Ramos (cell line): Measurements from ENCODE around the gene CD59.
"Not testable (repeated sequence)": the region's sequence is repeated elsewhere in the genome, so short reads cannot be mapped to it uniquely, and the experiment has no call there.

Experiments
- in situ Hi-C: fragments of 300-500 bp; cut with MboI; formaldehyde crosslinking; loops from one replicate; pipeline ENCODE4 v1.14.3; 2022; ENCODE audit warnings: low sequenced_read_pairs; ENCODE audit not compliant: unreplicated experiment

The CD59 gene

DNA sequence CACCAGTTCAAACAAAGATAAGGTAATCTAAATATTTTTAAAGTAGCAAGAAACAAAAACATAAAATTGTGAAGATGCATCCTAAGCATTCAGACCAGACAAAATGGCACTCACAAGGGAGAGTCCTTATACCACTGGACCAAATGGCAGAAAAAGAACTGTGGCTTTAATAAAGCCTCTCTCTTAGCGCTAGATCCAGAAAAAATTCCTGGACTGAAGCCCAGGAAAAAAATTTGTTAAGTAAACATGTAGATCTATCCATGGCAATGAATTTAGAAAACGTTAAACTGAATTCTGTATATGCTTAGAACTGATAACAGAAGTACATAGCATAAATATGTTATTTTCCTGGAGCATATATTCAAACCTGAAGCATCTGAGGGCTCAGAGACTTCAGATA, 11.8 kb upstream of the CD59 start:
- in situ Hi-C loops = no loop called here

DNA sequence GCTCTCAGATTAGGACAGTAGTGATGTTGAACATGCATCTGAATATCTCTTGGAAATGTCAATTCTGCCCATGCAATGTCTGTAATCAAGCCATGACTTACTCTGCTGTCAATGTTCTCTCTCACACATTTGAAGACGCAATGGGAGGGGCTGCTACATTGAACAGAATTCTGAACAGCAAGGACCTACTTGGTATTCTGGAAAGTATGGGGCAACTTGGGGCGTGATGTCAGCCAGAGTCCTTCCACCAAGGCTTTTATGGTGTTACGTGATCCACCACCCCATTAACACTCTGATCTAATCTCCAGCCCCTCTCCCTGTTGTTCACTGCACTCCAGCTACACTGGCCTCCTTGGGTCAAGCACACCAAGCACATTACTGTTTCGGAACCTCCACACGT, 7.1 kb upstream of the CD59 start:
- in situ Hi-C loops = no loop called here

DNA sequence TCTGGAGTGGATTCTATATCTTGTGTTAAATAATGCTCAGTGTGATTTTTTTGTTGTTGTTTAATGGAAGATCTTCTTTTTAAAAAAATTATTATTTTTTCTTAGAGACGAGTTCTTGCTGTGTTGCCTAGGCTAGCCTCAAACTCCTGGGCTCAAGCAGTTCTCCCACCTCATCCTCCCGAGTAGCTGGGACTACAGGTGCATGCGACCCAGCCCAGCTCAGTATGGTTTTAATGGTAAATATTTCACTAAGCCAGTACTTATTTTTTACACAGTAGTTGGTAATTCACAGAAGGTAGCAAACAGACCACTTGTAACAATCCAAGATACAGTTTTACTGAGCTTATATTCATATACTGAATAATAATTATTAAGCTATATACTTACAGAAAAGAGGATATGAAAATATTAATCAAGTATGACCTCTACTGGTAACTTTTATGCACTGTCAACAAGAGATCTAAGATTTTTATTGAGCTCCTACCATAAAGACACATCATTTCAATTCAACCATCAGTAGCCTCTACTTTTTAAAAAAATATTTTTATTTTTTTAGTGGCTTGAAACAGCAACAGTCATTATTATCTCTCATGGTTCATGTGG, 6.1 kb upstream of the CD59 start:
- in situ Hi-C loops = no loop called here

DNA sequence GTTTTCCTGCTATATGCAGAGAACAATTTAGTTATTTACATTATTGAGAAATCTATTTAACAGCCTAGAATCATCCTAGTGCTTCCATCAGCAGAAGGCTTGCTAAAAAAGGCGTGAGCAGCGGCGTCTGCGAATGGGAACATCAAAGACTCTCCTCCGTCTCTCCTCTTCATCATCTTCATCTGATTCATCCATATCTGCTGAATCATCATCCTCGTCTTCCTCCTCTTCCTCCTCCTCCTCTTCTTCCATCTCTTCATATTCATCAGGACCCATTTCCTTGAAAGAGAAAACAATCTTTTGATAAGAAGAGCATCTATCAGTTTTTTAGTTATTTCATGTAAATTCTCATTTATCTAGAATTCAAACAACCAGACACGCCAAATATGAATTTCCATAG, 5.6 kb upstream of the CD59 start:
- in situ Hi-C loops = no loop called here

DNA sequence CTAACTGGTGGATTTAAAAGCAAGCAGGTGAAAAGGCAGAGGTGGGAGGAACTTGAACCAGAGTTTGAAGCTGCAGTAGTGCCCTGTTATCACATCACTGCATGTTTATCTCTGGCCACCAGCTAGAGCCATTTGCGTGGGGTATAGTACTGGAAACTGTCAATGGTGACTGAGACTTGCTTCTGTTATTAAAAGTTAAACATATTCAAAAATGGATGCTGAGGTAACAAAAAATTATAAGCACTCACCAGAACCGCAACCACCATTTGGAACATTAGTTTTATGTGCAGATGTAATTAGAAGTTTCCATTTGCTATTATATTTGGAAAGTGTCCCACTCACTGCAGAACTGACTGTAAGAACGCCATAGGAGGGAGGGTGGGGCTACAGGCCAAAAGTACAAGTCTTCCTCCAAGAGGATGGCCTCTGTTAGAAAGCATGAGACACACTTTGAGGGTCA, 1.2 kb upstream of the CD59 start:
- in situ Hi-C loops = no loop called here

DNA sequence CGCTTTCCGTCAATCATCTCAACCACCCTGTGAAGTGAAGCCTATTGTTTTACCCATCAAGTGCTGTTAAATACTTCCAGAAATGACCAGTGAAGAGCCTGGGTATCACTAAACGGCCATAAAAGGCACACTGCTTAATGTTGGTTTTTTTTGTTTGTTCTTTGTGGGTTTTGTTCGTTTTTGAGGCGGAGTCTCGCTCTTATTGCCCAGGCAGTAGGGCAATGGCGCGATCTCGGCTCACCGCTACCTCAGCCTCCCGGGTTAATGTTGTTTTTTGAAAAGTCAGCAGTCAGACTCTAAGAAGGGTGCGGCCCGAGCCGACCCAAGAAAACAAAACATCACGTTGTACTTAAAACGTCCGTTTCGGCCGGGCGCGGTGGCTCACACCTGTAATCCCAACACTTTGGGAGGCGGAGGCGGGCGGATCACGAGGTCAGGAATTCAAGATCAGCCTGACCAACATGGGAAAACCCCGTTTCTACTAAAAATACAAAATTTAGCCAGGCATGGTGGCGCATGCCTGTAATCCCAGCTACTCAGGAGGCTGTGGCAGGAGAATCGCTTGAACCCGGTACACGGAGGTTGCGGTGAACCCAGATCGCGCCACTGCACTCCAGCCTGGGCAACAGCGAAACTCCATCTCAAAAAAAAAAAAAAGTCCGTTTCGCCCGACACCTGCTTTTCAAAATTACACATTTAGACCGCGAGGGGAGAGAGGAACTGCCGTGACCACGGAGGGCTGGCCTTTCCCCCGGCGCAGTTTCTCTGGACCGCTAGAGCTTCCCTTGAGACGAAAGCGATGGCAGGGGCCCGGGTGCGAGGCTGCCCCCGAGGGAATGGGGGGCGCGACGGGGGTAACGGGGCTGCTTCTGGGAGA, 714 bp downstream of the CD59 start:
- in situ Hi-C loops = no loop called here

DNA sequence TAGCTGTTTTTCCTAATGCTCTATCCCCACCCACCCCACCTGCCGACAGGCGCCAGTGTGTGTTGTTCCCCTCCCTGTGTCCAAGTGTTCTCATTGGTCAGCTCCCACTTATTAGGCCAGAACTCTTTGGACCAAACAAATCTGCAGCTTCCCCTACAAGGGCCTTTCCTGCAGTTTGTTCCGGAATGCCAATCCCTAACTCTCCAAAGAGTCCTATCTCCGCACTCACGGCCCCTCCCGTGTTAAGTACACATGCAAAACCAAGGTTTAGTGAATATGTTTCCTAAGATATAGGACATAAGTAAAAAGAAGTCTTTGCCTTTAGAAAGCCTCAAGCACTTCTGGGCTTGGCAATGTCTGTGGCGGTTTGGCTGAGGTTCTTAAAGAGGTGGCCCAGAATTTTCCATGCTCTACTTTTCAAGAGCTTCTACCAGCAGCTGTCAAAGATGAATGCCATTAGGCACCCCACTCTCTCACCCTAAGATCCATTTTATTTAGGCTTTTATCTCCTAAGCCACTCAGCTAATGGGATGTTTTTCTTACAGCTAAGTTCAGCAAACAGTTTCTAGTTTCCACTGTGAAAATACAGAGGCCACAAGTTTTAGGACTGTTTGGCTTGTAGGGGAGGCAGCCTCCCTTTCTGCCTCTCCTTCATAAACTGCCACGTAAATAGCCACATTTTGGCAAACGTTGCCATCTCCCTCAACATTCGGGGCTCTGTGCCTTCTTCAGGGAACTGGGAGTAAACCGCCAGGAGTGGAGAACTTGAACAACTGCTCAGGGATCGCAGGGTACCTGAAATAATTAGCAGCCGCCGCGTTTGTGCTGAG, 1.6 kb downstream of the CD59 start:
- in situ Hi-C loops = no loop called here

DNA sequence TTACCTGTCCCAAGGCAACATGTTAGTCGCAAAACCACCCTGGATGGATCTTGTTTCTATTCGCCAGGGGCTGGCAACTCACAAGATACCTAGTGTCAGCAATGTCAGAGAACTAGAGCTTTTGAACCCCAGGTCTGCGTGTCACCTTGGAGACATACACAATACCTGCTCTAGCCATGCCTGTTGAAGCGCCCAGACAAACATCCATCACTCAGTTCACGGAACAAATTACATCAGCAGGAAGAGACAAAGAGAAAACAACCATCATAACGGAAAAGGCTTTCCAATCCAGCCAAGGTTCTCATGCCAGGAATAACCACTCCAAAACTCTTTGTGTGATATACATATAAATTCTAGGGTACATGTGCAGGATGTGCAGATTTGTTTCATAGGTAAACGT, 2.2 kb downstream of the CD59 start:
- in situ Hi-C loops = no loop called here

DNA sequence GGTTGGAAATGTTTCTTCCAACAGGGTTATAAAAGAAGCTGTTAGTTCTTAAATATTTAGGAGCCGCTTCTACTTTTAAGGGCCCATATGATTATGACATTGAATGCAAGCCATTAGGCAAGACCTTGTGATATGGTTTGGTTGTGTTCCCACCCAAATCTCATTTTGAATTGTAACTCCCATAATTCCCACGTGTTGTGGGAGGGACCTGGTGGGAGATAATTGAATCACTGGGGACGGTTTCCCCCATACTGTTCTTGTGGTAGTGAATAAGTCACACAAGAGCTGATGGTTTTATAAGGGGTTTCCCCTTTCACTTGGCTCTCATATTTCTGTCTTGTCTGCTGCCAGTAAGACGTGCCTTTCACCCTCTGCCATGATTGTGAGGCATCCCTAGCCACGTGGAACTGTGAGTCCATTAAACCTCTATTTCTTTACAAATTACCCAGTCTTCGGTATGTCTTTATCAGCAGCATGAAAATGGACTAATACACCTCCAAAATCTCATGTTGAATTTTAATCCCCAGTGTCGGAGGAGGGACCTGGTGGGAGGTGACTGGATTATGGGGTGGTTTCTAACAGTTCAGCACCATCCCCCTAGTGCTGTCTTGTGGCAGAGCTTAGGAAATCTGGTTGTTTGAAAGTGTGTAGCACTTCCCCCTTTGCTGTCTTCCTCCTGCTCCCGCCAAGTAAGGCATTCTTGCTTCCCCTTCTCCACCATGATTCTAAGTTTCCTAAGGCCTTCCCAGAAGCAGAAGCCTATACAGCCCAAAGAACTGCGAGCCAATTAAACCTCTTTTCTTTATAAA, 4.3 kb downstream of the CD59 start:
- in situ Hi-C loops = no loop called here

DNA sequence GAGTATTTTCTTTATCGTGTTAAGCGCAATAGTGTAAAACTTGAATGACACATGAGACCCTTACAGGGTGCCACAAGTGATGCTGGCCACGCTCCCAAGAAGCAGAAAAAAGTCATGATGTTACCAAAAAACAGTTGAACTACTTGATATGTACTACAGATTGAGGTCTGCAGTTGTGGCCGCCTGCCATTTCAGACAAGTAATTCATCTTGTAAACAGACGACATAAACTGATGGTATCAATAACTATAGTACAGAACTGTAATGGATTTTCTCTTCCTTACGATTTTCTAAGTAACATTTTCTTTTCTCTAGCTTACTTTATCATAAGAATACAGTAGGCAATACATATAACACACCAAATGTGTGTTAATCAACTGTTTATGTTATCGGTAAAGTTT, 5.5 kb downstream of the CD59 start:
- in situ Hi-C loops = no loop called here

DNA sequence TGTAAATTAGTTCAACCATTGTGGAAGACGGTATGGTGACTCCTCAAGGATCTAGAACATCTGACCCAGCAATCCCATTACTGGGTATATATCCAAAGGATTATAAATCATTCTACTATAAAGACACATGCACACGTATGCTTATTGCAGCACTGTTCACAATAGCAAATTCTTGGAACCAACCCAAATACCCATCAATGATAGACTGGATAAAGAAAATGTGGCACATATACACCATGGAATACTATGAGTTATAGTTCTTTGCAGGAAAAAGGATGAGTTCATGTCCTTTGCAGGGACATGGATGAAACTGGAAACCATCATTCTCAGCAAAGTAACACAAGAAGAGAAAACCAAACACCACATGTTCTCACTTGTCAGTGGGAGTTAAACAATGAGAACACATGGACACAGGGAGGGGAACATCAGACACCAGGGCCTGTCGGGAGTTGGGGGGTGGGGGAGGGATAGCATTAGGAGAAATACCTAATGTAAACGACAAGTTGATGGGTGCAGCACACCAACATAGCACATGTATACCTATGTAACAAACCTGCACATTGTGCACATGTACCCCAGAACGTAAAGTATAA, 7.1 kb downstream of the CD59 start:
- in situ Hi-C loops = not testable (repeated sequence)

DNA sequence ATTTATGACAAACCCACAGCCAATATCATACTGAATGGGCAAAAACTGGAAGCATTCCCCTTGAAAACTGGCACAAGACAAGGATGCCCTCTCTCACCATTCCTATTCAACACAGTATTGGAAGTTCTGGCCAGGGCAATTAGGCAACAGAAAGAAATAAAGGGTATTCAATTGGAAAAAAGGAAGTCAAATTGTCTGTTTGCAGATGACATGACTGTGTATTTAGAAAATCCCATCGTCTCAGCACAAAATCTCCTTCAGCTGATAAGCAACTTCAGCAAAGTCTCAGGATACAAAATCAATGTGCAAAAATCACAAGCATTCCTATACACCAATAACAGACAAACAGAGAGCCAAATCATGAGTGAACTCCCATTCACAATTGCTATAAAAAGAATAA, 8.7 kb downstream of the CD59 start:
- in situ Hi-C loops = not testable (repeated sequence)

DNA sequence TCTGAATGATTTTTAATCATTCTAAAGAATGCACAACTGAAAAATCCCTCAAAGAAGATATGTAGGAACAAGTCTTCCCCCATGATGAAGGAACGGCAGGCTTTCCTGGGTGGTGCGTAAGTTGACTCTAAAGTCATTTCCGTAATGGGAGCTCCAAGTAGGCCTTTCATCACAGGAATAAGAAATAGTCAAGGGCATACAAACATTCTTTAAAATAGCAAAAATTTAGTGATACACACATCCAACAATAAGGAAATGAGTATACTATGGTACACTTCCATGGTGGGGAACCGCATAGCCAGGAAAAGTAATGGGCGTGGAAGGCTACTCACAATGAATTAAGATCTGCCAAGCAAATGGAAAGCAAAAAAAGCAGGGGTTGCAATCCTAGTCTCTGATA, 10.7 kb downstream of the CD59 start:
- in situ Hi-C loops = no loop called here

DNA sequence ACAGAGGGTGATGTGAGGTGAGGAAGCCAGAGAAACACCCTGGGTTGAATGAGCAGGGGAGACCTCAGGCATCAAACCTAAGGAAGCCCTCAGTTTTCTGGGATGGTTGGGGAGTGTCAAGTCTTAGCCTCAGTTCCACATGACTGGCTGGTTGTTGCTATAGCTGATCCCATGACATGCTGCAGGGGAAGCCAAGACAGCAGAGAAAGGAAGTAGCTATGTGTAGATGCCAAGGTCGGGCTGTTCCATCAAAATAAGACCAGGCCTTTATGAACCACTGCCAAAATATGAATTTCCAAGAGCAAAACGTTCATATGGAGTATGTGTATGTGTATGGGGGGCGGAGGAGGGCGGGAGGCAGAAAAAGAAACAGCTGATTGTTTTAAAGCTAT, 11.6 kb downstream of the CD59 start:
- in situ Hi-C loops = no loop called here

DNA sequence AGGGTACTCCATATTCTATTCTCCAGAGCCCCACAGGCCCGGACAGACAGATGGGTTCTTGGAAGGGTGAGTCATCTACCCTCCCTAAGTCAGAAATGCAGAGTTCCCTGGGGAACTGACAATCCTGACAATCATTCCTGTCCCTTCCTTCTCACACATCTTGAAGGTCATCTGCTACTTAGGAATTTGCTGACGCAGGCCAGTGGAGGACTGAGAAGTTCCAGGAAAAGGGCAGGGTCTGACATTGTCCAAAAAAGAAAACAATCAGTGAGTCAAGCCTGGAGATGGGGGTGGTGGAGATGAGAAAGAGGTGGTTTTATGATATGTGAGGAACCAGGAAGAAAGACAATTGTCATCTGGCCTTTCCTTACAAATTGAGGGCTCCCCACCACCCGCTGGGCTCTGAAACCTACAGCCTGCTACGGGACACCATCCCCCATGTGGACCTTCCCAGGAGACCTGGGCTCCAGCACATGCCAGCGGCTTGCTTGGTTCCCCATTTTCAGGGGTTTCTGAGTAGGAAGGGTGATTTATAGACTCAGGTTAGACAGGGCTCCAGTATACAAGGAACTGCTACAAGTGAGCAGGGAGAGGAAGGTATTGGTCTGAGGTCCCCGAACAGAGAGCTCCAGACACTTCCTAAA, 12.9 kb downstream of the CD59 start:
- in situ Hi-C loops = no loop called here

DNA sequence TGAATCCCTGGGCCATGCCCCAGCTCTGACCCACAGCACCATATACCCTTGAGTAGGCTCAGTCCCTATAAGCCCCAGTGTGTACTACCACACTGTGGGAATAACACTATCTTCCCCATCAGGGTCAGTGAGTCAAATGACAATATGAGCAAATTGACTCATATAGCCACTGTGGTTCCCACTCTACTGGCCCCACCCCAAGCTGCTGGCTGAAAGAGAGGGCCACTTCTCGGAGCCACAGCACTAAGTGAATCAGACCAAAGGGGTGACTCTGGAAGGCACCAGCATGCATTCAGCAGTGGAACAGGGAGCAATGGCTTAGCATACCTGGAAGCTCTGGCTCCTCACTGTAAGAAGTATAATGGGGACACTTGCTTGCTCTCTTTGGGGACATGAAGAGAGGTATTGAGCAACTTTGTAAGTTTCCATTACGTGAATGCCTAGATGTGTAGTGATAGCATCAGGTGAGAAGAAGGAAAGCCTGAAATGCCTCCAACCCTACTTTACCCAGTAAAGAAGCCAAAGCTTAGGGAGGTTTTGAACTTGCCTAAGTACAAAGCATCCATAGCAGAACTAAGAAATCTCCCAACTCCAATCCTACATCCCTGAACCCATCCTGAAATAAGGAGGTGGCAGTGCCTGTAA, 13.5 kb downstream of the CD59 start:
- in situ Hi-C loops = no loop called here

DNA sequence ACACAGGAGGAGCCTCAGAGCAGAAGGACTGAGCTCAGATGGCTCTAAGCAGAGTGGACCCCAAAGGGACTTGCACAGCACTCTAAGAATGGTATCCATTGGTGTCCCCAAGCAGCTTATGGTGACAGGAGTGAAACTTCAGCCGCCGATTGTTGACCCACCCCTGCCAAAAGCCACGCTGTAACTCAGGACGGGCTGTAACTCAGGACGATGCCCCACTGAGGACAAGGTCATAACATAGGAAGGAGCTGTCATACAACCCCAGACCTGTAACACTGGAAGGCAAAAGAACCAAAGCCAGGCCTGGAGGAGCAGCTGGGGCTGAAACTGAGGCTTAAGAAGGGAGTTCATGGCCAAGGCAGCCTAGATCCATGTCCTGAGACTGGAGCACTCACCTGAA, 14.2 kb downstream of the CD59 start:
- in situ Hi-C loops = no loop called here

DNA sequence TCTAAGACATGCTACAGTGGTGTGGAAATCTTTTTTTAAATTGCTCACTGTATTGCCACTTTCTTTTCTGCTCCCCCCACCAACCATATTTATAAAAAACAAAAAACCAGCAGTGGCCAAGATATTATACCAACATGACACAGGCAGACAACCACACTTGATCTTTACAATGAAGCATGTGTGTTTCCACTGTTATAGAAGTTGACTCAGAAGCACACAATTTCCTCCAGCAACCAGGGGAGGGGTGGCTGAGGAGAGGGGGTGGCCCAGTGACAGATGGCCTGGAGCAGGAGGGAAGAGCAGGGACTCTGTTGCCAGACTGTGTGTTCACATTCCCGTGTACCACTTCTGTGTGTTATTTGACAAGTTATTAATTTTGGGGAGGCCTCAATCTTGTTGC, 14.8 kb downstream of the CD59 start:
- in situ Hi-C loops = no loop called here

DNA sequence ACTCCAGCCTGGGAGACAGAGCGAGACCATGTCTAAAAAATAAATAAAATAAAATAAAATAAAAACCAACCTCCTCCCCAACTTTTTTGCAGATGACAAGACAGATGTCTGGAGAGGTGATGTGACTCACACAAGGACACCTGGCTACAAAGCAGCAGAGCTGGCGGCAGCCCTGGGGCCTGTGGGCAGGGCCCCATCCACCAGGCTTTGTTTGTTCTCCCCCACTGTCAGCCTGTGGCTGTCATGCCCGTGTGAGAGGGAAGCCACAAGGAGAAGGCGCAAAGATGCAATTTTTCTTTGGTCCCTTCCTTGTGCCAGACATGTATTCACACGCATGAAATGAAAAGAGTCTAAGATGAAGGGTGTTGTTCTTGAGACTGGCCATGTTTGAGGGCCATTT, 16.6 kb downstream of the CD59 start:
- in situ Hi-C loops = no loop called here
